DND-41 (cell line): ENCODE measurements around the gene TOLLIP.

Source experiments
- EZH2 ChIP-seq: IDR thresholded peaks from 3 replicates; pipeline ENCODE4 v1.6.1; 2012; ENCODE audit warnings: borderline replicate concordance, low read depth, mild to moderate bottlenecking, moderate library complexity, low read length, inconsistent platforms; ENCODE audit not compliant: severe bottlenecking
- TF ChIP-seq, protein P1 (sequence below): IDR thresholded peaks from 2 replicates; pipeline ENCODE4 v1.5.1; 2012; ENCODE audit warnings: borderline replicate concordance, low read length, moderate library complexity, mild to moderate bottlenecking; ENCODE audit not compliant: poor library complexity, severe bottlenecking; ENCODE audit errors: extremely low read depth

DNA sequence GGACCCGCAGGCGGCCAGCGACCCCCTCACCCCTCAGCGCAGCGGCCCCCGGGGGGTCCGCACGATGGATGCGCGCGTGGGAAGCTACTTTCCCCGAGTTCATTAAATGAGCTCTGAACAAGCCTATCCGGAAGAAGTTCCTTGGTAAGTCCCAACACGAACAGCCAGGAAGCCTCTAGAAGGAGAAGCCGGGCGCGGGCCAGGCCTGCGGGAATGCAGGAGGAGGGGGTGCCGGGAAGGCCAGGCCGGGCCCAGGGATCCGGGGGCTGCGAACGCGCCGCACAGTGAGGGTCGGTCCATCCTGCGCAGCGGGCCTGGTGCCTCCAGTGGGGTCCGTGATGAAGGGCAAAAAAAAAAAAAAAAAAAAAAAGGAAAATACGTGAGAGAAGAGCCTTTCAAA is 36.9 kb downstream of the TOLLIP start:
- no peak for TF ChIP-seq EZH2
- TF ChIP-seq, protein P1, sequence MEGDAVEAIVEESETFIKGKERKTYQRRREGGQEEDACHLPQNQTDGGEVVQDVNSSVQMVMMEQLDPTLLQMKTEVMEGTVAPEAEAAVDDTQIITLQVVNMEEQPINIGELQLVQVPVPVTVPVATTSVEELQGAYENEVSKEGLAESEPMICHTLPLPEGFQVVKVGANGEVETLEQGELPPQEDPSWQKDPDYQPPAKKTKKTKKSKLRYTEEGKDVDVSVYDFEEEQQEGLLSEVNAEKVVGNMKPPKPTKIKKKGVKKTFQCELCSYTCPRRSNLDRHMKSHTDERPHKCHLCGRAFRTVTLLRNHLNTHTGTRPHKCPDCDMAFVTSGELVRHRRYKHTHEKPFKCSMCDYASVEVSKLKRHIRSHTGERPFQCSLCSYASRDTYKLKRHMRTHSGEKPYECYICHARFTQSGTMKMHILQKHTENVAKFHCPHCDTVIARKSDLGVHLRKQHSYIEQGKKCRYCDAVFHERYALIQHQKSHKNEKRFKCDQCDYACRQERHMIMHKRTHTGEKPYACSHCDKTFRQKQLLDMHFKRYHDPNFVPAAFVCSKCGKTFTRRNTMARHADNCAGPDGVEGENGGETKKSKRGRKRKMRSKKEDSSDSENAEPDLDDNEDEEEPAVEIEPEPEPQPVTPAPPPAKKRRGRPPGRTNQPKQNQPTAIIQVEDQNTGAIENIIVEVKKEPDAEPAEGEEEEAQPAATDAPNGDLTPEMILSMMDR = no peak
